Measurements from ENCODE around the gene ANKS3.

- no peak for TF ChIP-seq CTCF (optimal IDR thresholded peaks at IDR 0.05 in 1 of 3, IDR thresholded peaks at IDR 0.05 in 1 of 3, conservative IDR thresholded peaks at IDR 0.05 in 1 of 3; ENCODE audit: extremely low read depth in 1 of 3, insufficient read depth in 2 of 3, low read length in 3 of 3)
- TF ChIP-seq EZH2 (IDR thresholded peaks at IDR 0.05; ENCODE audit: low read length): no peak
Observed at GRCh38 chr16:4747906-4748681, 14.0 kb upstream of the ANKS3 start.

Data from keratinocyte (primary cell).